Endothelial cell (in vitro differentiated cells): ENCODE data around the gene TMEM242. TPM values are rescaled to one million over a fixed set of nuclear protein-coding genes. Genes with fewer than 3 reads are reported as not detected.

Experiments
- DNase-seq: peaks from one replicate; pipeline ENCODE4 v3.0.0; 2021; ENCODE audit warnings: low spot score
- H3K27ac Mint-ChIP-seq: one replicate; pipeline ENCODE4 v1.8.0; 2021; ENCODE audit warnings: mixed read lengths, inconsistent platforms; ENCODE audit not compliant: unreplicated experiment
- H3K27me3 Mint-ChIP-seq: one replicate; pipeline ENCODE4 v1.8.0; 2021; ENCODE audit warnings: mild to moderate bottlenecking, moderate library complexity, mixed read lengths, inconsistent platforms; ENCODE audit not compliant: unreplicated experiment
- H3K36me3 Mint-ChIP-seq: one replicate; pipeline ENCODE4 v1.8.0; 2021; ENCODE audit warnings: mild to moderate bottlenecking, low read depth, mixed read lengths, inconsistent platforms; ENCODE audit not compliant: unreplicated experiment
- H3K4me1 Mint-ChIP-seq: one replicate; pipeline ENCODE4 v1.8.0; 2021; ENCODE audit warnings: mild to moderate bottlenecking, mixed read lengths, inconsistent platforms; ENCODE audit not compliant: unreplicated experiment
- H3K4me3 Mint-ChIP-seq: one replicate; pipeline ENCODE4 v1.8.0; 2021; ENCODE audit warnings: mild to moderate bottlenecking, mixed read lengths, inconsistent platforms; ENCODE audit not compliant: unreplicated experiment
- H3K9me3 Mint-ChIP-seq: one replicate; pipeline ENCODE4 v1.8.0; 2021; ENCODE audit warnings: mixed read lengths, inconsistent platforms; ENCODE audit not compliant: unreplicated experiment
- total RNA-seq: library from RNA; stranded (reverse); fragmentation: NEBNext Ultra II Directional; extraction: Animal tissue kit (Norgen Biotek cat#: 25700); gene quantifications from one replicate; pipeline ENCODE4 v1.2.1, GENCODE V29; 2021; ENCODE audit not compliant: unreplicated experiment
- TF ChIP-seq, protein P1 (sequence below): fragments of 200-600 bp; sonication (generic); IDR thresholded peaks from one replicate; pipeline ENCODE4 v1.5.0; 2021; ENCODE audit warnings: antibody characterized with exemption; ENCODE audit not compliant: unreplicated experiment

TMEM242 gene
- total RNA-seq, 1 donor from 2014 or later = 10.8 TPM

DNA sequence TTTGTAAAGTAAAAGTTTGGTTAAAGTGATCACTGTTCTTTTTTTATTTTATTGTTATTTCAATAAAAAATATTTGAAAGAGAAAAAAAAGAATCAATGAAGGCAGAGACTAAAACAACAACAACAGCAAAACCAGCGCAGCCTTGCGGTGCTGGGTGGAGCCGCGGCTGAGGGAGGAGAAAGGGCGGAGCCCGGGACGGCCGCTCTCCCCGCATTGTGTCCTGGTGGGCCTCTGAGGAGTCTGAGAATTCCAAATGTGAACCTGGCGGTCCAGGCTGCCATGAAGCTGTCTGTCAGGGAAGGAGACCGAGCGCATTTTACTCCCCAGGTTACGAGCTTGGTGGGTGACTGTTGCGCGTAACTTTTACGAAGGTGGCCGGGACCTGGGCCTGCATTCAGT, 43.2 kb downstream of the TMEM242 start:
- TF ChIP-seq, protein P1, sequence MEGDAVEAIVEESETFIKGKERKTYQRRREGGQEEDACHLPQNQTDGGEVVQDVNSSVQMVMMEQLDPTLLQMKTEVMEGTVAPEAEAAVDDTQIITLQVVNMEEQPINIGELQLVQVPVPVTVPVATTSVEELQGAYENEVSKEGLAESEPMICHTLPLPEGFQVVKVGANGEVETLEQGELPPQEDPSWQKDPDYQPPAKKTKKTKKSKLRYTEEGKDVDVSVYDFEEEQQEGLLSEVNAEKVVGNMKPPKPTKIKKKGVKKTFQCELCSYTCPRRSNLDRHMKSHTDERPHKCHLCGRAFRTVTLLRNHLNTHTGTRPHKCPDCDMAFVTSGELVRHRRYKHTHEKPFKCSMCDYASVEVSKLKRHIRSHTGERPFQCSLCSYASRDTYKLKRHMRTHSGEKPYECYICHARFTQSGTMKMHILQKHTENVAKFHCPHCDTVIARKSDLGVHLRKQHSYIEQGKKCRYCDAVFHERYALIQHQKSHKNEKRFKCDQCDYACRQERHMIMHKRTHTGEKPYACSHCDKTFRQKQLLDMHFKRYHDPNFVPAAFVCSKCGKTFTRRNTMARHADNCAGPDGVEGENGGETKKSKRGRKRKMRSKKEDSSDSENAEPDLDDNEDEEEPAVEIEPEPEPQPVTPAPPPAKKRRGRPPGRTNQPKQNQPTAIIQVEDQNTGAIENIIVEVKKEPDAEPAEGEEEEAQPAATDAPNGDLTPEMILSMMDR = no peak
- peaks cover 19% of the 10 kb centered on the region for H3K4me1 Mint-ChIP-seq
- H3K36me3 Mint-ChIP-seq = no peaks in the 10 kb centered on the region
- H3K27ac Mint-ChIP-seq = no peak overlapping the region
- no peak for DNase-seq
- no peaks in the 10 kb centered on the region for H3K9me3 Mint-ChIP-seq
- no peak overlapping the region for H3K4me3 Mint-ChIP-seq
- peaks cover 4% of the 10 kb centered on the region for H3K27me3 Mint-ChIP-seq

DNA sequence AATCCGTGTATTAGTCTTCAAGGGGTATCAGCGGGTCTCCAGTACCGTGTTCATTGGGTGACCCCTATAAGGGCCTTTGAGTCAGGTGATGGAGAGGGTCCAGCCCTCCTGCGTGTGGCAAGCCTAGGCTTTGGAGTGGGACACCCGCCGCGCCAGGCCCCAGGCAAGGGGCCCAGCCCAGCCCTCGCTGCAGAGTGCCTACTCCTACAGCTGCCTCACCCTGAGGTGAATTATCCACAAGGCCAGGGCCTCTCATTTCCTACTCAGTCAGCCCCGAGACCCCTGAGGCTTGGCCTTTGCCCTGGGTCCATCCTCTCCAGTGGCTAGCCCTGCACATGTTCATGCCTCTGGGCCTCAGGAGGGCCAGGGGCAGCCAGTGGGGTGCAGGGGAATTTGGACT, 45.1 kb downstream of the TMEM242 start:
- no peak overlapping the region for H3K4me3 Mint-ChIP-seq
- TF ChIP-seq, protein P1 = no peak
- H3K9me3 Mint-ChIP-seq = no peaks in the 10 kb centered on the region
- peaks cover 23% of the 10 kb centered on the region for H3K4me1 Mint-ChIP-seq
- no peak for DNase-seq
- H3K36me3 Mint-ChIP-seq = no peaks in the 10 kb centered on the region
- H3K27ac Mint-ChIP-seq = no peak overlapping the region
- no peaks in the 10 kb centered on the region for H3K27me3 Mint-ChIP-seq

DNA sequence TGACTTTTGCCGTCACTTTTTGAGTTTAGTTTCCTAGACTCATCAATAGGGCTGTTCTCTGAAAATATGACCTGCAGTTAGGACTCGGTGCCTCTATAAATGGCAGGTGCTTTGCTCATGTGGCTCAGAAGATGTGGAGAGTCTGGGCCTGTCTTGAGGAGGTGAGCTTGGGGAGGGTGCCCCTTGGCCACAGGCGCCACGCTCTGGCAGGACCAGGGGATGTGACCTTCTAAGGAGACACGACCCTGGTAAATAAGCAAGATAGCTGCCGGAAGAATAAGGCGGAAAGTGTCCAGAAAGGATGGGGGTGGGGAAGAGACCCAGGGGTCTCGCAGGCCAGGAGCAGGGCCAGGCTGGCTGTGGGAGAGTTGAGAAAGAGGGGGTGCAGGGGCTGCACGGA, 46.6 kb downstream of the TMEM242 start:
- no peaks in the 10 kb centered on the region for H3K27me3 Mint-ChIP-seq
- no peak for DNase-seq
- peaks cover 19% of the 10 kb centered on the region for H3K4me1 Mint-ChIP-seq
- no peak overlapping the region for H3K4me3 Mint-ChIP-seq
- TF ChIP-seq, protein P1 = no peak
- H3K9me3 Mint-ChIP-seq = no peaks in the 10 kb centered on the region
- peak overlapping the region; percentile 89 for H3K27ac Mint-ChIP-seq
- no peaks in the 10 kb centered on the region for H3K36me3 Mint-ChIP-seq

DNA sequence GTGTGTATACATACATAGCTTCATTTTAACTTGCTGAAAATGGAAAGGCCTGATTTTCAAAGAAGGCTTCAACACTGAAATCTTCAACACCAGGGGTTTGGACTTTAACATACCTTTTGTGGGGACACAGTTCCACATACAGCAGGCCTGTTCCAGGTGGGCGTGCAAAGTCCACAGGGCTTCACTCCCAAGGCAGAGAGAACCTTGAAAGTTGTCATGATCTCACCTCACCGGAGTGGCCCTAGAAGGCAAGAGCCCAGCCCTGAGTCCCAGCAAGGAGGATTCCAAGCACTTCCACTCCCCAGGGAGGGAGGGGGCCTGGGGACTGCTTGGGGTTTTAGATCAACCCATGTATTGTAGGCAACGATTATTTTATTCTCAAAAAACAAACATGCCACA, 47.2 kb downstream of the TMEM242 start:
- Mint-ChIP-seq H3K27me3 (peaks cover 3% of the 10 kb centered on the region), H3K4me1 (peaks cover 19% of the 10 kb centered on the region), H3K36me3 (no peaks in the 10 kb centered on the region), H3K4me3 (no peak overlapping the region), H3K27ac (no peak overlapping the region), H3K9me3 (no peaks in the 10 kb centered on the region)
- TF ChIP-seq, protein P1 = no peak
- no peak for DNase-seq

DNA sequence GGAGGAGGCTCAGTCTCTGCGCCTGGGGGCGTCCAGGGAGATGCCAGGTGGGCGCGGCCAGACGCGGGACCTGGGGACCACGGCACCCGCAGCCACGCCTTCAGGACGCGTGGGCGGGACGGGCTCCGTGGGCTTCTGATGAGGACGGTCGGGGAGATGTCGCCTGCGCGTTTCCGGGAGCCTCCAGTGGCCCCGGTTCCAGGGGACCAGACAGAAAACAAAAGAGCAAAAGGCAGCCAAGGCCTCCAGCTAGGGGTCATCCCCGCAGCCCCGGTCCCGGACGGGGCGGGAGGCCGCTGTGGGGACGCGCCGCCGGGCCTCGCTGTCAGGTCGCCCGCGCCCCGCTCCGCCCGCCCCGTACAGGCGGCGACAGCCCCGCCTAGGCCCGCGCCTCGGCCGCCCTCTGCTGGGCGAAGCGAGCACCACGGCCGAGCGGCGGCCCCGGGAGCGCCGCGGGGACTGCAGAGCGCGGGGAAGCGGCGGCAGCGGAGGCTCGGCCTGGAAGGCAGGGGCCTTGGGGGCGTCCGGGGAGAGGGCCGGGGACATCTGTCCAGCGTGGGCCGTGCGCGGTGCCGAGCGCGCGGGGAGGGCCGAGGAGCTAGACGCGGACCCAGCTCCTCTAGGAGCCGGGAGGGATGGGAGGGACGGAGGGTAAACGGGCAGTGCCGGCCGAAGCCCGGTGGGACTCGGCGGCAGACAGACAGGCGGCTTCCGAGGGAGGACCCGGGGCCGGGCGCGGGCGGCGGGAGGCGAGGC, 48.7 kb downstream of the TMEM242 start:
- TF ChIP-seq, protein P1 = peak; percentile 72
- Mint-ChIP-seq H3K4me1 (peaks cover 26% of the 10 kb centered on the region), H3K4me3 (no peak overlapping the region), H3K36me3 (peaks cover 8% of the 10 kb centered on the region), H3K9me3 (no peaks in the 10 kb centered on the region), H3K27ac (no peak overlapping the region), H3K27me3 (peaks cover 13% of the 10 kb centered on the region)
- peak; percentile 90 for DNase-seq
